Measurements from ENCODE around the gene RBM33. TPM values are rescaled to one million over a fixed set of nuclear protein-coding genes. Genes with fewer than 3 reads are reported as not detected.

The RBM33 gene
- total and polyA plus RNA-seq, 9 of the 15 experiments (the other 6 are each of a cell fraction or from before 2014, with no cell fraction given), result 4.4 to 80.7 (median 27.3) TPM

GRCh38 chr7:155717010-155717744, 72.7 kb downstream of the RBM33 start (continued):
- TF ChIP-seq, protein P1, sequence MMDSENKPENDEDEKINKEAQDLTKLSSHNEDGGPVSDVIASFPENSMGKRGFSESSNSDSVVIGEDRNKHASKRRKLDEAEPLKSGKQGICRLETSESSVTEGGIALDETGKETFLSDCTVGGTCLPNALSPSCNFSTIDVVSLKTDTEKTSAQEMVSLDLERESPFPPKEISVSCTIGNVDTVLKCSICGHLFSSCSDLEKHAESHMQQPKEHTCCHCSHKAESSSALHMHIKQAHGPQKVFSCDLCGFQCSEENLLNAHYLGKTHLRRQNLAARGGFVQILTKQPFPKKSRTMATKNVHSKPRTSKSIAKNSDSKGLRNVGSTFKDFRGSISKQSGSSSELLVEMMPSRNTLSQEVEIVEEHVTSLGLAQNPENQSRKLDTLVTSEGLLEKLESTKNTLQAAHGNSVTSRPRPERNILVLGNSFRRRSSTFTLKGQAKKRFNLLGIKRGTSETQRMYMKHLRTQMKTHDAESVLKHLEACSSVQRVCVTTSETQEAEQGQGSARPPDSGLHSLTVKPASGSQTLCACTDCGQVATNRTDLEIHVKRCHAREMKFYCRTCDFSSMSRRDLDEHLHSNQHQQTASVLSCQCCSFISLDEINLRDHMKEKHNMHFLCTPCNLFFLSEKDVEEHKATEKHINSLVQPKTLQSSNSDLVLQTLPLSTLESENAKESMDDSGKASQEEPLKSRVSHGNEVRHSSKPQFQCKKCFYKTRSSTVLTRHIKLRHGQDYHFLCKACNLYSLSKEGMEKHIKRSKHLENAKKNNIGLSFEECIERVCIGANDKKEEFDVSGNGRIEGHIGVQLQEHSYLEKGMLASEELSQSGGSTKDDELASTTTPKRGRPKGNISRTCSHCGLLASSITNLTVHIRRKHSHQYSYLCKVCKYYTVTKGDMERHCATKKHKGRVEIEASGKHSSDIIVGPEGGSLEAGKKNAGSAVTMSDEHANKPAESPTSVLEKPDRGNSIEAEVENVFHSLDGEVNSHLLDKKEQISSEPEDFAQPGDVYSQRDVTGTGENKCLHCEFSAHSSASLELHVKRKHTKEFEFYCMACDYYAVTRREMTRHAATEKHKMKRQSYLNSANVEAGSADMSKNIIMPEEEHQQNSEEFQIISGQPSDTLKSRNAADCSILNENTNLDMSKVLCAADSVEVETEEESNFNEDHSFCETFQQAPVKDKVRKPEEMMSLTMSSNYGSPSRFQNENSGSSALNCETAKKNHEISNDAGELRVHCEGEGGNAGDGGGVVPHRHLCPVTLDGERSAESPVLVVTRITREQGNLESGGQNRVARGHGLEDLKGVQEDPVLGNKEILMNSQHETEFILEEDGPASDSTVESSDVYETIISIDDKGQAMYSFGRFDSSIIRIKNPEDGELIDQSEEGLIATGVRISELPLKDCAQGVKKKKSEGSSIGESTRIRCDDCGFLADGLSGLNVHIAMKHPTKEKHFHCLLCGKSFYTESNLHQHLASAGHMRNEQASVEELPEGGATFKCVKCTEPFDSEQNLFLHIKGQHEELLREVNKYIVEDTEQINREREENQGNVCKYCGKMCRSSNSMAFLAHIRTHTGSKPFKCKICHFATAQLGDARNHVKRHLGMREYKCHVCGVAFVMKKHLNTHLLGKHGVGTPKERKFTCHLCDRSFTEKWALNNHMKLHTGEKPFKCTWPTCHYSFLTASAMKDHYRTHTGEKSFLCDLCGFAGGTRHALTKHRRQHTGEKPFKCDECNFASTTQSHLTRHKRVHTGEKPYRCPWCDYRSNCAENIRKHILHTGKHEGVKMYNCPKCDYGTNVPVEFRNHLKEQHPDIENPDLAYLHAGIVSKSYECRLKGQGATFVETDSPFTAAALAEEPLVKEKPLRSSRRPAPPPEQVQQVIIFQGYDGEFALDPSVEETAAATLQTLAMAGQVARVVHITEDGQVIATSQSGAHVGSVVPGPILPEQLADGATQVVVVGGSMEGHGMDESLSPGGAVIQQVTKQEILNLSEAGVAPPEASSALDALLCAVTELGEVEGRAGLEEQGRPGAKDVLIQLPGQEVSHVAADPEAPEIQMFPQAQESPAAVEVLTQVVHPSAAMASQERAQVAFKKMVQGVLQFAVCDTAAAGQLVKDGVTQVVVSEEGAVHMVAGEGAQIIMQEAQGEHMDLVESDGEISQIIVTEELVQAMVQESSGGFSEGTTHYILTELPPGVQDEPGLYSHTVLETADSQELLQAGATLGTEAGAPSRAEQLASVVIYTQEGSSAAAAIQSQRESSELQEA (IDR thresholded peaks at IDR 0.05; ENCODE audit: low read depth), result no peak
- TF ChIP-seq ESRRB (CRISPR knock-in tag; IDR thresholded peaks at IDR 0.05; ENCODE audit: borderline replicate concordance), result no peak
- TF ChIP-seq MTA1 (IDR thresholded peaks at IDR 0.05; ENCODE audit: borderline replicate concordance), result no peak
- TF ChIP-seq TRIM24 (IDR thresholded peaks at IDR 0.05), result no peak
- no peak for TF ChIP-seq TCF7 (IDR thresholded peaks at IDR 0.05; ENCODE audit: borderline replicate concordance)
- TF ChIP-seq CEBPG (CRISPR knock-in tag; IDR thresholded peaks at IDR 0.05), result no peak
- TF ChIP-seq CEBPG (tag; conservative IDR thresholded peaks at IDR 0.05 in 1 of 2, IDR thresholded peaks at IDR 0.05 in 1 of 2), result no peak
- TF ChIP-seq ERF (CRISPR knock-in tag; IDR thresholded peaks at IDR 0.05), result no peak
- TF ChIP-seq CBFA2T2 (conservative IDR thresholded peaks at IDR 0.05), result peak; percentile 33; the same call in 1 of the 2 replicates
- no peak for TF ChIP-seq U2AF1 (optimal IDR thresholded peaks at IDR 0.05; ENCODE audit: low read depth, low read length)
- TF ChIP-seq NFRKB (IDR thresholded peaks at IDR 0.05; ENCODE audit: low read depth), result no peak
- no peak for TF ChIP-seq LCOR (CRISPR knock-in tag; IDR thresholded peaks at IDR 0.05)
- no peak for TF ChIP-seq SMARCA4 (IDR thresholded peaks at IDR 0.05)
- no peak for TF ChIP-seq ATF6 (CRISPR knock-in tag; IDR thresholded peaks at IDR 0.05)
- no peak for TF ChIP-seq BMI1 (IDR thresholded peaks at IDR 0.05; ENCODE audit: low read length)
- peak; percentile 58 for TF ChIP-seq USF2 (CRISPR knock-in tag; IDR thresholded peaks at IDR 0.05)

Data from K562 (cell line).